ENCODE measurements around the gene SRR. TPM values are rescaled to one million over a fixed set of nuclear protein-coding genes. Genes with fewer than 3 reads are reported as not detected.

SRR gene
- total RNA-seq, 1 donor: 7.5 TPM

DNA sequence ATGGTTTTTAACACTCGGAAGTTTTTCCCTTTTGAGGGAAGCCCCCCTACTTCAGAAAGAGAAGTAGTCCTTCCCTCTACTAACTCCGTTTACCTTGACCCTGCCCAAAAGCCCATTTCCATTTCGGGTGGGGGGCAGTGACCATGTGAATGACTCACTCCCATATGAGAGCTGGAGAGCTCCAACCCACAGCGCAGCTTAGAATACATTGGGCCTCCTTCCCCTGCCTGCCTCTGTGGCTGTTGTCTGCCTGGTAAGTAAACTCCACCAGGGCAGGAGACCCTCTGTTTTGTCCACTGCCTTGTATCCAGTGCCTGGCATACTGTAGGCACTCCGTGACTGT, 34.5 kb downstream of the SRR start:
- peak in 2 of 3 donors; percentile 15 to 24 for DNase-seq (ENCODE audit: low read depth in 2 of 3, low spot score in 2 of 3)

DNA sequence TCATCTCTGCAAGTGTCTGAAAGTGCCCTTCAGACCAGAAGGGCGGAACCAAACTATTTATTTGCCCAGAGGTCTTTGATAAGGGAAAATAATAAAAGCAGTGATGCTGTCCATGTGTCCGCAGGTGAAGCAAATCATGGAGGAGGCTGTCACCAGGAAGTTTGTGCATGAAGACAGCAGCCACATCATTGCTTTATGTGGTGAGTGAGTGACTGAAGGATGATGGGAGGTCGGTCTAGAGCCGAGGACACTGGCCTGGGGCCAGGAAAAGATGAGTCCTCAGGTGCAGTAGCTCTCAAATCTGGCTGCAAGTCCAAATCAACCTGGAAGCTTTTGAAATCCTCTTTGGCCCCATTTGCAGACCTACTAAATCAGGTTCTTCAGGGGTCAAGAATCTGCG, 39.7 kb downstream of the SRR start:
- no peak for DNase-seq (ENCODE audit: low read depth in 2 of 3, low spot score in 2 of 3)

DNA sequence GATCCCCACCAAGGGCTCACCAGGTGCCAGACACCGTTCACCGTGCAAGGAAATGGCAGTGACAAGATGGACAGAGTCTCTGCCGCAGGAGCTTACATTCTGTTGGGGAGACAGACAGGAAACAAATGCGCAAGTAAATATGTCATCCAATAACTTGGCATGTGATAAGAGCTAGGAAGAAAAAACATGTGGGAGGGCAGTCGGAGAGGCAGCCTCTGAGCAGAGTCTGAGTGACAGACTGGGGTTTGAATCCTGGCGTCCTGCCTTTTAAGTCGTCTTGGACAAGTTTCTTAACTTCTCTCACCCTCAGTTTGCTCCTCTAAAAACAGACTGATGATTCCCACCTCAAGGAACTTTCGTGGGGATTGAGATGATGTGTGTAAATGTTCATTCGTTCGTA, 40.8 kb downstream of the SRR start:
- DNase-seq (ENCODE audit: low read depth in 2 of 3, low spot score in 2 of 3): no peak

DNA sequence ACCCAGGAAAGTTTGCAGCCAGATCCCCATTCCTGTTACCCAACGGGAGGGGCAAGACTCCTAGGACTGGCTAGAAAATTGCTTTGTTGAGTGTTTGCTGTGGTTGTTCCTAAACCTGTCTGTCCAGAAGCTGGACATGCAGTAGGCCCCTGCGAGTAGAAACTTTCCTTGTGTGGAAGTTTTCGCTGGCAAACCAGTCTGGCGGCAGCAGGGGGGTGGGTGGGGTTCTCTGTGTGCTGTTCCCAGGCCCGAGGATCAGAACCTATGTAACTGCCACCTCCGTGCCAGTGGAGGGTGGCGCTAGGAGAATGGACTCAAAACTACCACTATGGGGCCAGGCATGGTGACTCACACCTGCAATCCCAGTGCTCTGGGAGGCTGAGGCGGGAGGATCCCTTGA, 42.7 kb downstream of the SRR start:
- DNase-seq (ENCODE audit: low read depth in 2 of 3, low spot score in 2 of 3): no peak

DNA sequence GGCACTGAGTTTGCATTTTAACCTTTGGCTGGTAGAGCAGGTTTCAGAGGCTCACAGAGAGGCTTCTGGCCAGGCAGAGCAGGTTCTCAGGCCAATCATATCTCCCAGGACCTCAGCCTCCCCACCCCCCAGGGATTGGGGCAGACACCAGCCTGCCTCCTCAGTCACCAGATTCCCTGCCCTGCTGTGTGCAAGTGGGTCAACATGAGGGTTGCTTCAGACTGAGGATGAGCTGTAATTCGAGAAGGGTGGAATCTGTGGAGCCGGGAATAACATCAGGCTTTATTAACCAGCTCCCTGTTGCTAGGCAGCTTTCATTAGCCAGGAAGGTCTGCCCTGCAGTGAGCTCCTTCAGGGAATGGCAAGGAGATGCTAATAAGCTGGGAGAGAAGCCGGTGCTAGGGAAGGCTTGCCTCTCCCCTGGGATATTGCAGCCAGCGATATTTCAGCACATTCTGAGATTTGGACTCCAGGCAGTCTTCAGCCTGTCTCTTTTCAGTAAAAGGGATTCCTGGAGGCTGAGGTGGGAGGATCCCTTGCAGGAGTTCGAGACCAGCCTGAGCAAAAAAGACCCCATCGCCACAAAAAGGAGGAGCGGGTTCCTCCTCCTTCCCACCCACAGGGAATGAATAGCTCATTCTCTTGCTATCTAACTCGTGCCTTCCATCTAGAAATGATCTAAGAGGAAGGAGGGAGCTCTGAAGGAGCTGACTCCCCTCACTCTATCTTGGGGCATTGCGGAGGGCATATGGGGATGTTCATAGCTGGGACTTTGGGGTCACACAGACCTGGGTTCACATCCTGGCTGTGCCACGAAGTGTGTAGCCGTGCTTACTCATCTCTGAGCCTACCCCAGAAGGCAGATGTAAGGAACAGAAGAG, 44.3 kb downstream of the SRR start:
- no peak for DNase-seq (ENCODE audit: low read depth in 2 of 3, low spot score in 2 of 3)

DNA sequence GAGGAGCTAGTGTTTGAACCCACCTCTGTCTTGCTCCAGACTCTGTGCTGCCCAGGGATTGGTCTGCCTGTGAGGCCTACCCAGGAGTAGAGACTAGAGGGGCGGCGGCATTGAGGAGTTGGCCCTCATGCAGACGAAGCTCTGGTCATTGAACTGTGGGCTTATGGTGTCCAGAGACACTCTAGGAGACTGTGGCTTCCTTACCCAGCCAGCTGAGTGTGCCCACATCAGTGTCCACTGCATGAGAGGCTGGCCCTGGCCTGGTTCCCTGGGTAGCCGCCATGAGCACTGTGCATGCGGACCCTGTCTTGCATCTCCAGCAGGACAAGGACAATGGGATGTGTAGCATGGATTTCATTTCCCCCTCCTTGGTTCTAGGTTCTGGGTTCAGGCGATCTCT, 47.5 kb downstream of the SRR start:
- DNase-seq (ENCODE audit: low read depth in 2 of 3, low spot score in 2 of 3): no peak

DNA sequence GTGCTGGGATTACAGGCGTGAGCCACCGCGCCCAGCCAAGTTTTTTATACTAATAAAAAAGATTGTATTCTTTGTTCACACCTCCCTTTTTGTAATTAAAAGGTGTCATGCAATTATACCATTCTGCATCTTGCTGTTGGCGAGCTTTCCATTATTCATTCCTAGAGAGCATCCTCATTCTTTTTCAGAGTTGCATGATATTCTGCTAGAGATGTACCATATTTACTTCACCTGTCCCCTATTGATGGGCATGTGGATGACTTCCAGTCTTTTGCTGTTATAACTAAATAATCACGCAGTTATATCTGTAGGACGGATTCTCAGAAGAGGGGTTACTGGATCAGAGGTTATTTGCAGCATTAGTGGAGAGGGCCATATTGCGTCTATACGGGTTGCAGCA, 50.6 kb downstream of the SRR start:
- DNase-seq (ENCODE audit: low read depth in 2 of 3, low spot score in 2 of 3): no peak

DNA sequence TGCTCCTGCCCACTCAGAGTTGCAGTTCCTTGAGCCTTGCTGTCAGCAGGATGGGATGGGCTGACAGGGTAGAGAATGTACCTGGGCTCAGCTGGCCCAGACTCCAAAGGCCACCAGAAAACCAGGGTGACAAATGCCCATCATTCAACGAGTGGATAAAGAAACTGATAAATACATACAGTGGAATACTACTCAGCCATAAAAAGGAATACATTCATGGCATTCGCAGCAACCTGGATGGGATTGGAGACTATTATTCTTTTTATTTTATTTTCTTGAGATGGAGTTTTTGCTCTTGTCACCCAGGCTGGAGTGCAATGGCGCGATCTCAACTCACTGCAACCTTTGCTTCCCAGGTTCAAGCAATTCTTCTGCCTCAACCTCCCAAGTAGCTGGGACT, 53.5 kb downstream of the SRR start:
- DNase-seq (ENCODE audit: low read depth in 2 of 3, low spot score in 2 of 3): no peak

DNA sequence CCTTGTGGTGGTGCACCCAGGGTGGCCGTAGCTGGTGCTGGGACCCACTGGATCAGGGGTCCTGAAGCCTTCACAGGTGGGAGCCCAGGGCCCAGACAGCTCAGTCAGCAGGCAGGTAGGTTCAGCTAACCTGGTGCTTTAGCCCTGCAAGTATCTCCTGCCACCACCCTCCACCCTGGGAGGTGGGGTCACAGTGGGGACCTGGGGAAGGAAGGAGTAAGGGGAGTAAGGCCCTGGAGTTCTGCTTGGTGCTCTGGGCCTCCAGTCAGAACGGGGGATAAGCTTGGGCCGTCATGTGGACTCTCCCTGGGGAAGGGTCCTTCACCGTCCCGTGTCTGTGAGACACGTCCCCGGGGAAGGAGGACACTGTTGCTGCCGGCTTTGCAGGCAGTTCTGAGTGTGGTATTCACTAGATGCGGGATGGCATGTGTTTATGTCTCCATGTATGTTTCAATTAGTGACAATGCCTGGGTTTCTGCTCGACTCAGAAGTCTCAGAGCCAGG, 54.2 kb downstream of the SRR start:
- DNase-seq (ENCODE audit: low read depth in 2 of 3, low spot score in 2 of 3): no peak

DNA sequence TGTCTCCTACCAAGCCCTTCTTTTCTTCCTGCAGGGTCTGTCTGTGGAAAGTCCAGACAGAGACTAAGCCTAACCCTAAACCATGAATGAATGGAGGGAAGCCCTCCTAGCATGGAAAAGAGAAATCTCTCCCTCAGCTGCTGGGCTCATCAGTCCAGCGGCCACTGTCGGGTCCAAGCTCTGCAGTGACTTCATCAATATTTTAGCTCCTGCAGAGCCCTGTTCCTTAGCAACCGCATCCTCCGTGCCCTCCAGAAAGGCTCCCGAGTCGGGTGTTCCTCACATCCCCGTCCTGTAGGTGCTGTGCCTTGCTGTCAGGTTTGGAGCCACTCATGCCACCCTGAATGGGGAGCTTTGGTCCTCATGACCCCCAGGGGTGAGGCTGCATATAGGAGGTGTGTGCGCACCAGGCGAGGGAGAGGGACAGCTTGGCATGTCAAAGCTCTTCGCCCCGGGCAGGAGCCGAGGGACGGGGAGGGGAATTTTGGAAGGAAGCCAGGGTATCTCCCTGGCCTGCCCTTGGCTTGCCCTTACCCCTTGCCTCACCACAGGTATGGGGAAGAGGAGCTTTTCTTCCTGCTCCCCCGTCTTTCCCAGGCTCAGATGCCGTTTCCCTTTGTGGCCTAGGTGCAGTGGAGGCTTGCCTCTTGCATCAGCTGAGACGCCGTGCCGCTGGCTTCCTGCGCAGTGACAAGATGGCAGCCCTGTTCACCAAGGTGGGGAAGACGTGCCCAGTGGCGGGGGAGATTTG, 57.4 kb downstream of the SRR start:
- no peak for DNase-seq (ENCODE audit: low read depth in 2 of 3, low spot score in 2 of 3)

DNA sequence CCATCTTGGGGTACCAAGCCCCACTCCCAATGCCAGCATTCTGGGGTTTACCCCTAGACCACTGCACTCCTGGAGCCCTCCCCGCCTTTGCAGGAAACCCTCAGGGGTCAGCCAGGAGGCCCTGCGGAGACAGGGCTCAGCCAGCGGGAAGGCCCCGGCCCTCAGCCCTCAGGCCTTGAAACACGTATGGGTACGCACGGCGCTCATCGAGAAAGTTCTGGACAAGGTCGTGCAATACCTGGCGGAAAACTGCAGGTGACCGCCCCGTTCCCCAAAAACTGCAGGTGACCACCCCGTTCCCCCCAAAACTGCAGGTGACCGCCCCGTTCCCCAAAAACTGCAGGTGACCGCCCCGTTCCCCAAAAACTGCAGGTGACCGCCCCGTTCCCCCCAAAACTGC, 58.3 kb downstream of the SRR start:
- no peak for DNase-seq (ENCODE audit: low read depth in 2 of 3, low spot score in 2 of 3)

DNA sequence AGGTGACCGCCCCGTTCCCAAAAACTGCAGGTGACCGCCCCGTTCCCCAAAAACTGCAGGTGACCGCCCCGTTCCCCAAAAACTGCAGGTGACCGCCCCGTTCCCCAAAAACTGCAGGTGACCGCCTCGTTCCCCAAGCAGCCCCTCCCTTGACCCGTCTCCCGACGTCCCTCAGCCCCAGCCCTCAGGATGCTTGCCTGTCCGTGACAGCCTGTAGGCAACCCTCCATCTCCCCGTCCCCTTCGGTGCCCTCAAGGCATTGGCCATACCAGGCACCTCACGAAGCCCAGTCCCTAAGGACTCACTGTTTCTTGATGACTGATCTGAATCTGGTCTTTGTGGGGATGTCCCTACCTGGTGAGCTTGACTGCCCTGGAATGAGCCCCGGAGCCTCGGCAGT, 58.7 kb downstream of the SRR start:
- no peak for DNase-seq (ENCODE audit: low read depth in 2 of 3, low spot score in 2 of 3)

DNA sequence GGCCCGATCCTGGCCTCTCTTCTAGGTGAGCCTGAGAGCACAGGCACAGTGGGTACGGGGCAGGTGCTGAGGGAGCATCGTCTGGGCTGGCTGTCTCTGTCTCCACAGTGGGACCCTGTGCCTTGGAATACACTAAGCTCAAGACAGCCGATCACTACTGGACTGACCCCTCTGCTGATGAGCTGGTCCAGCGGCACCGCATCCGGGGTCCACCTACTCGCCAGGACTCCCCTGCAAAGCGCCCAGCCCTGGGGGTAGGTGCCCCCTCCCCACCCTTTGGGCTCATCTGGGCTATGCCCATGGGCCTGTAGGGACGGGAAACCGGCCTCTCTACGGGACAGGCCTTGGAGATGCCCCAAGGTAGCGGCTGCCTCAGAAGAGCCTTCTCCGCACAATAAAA, 59.1 kb downstream of the SRR start:
- DNase-seq (ENCODE audit: low read depth in 2 of 3, low spot score in 2 of 3): no peak

DNA sequence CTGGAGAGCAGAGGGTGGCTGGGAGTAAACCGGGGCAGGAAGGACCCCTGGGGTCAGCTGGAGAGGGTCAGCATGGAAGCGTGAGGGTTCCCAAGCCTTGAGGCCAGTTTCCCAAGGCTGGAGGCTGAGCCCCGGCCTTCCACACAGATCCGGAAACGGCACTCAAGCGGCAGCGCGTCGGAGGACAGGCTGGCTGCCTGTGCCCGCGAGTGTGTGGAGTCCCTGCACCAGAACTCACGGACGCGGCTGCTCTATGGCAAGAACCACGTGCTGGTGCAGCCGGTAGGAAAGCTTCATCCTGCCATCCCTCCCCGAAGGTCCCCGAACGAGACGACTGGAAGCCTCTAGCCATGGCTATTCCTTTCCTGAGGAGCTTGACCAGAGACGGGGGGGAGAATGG, 59.6 kb downstream of the SRR start:
- no peak for DNase-seq (ENCODE audit: low read depth in 2 of 3, low spot score in 2 of 3)

DNA sequence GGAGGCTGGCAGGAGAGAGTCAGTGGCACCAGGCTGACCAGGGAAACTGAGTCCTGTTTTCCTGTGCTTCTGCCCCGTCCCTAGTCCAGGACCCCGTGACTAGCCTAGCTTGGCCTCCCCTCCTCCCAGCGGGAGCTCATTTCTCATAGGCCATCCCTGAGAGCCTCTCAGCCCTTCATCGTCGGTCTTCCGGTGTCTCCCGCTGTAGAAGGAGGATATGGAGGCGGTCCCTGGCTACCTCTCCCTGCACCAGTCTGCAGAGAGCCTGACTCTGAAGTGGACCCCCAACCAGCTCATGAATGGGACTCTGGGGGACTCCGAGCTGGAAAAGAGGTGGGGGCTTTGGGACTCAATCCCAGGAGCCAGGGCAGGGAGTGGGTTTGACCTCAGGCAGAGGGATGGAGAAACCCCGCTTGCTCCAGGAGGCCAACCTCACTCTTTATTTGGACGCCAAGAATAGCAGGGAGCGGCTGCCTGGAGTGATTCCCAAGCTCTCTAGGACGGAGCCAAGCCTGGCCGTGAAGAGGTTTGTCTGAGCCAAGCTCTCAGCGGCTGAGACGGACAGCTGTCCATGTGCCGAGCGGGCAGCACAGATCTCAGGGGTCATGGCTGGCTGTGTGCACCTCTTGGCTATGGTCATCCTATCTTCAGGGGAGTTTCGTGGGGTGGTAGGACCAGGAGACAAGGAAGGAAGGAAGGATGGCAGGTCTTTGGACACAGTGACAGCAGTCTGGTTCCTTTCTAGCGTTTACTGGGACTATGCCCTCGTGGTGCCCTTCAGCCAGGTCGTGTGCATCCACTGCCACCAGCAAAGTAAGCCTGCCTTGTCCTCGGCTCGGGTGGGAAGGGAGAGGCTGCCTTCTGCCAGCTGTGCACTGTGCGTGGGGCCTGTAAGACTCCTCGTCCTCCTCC, 60.4 kb downstream of the SRR start:
- no peak for DNase-seq (ENCODE audit: low read depth in 2 of 3, low spot score in 2 of 3)

DNA sequence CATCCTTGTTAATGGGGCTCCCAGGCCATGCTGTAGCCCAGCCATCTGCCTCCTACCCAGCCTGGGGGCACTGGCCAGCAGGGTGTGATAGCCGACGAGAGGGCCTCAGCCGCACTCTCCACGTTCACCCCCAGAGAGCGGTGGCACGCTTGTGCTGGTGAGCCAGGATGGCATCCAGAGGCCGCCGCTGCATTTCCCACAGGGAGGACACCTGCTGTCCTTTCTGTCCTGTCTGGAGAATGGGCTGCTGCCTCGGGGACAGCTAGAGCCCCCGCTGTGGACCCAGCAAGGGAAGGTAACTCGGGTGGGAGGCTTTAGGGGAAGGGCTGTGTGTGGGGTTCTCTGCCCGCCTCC, 61.0 kb downstream of the SRR start:
- no peak for DNase-seq (ENCODE audit: low read depth in 2 of 3, low spot score in 2 of 3)

DNA sequence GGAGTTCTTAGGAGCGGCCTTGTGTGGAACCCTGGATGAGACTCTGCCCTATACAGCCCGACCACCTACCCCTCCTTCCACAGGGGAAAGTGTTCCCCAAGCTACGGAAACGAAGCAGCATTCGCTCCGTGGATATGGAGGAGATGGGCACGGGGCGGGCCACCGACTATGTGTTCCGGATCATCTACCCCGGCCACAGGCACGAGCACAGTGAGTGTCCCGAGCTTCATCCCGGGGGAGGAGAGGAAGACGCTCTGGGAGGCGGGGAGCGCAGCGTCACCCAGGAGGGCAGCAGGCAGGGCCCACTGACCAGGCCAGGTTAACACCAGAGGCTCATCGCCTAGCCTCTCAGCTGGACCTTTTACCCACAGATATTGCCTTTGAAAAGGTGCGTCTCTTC, 61.4 kb downstream of the SRR start:
- DNase-seq (ENCODE audit: low read depth in 2 of 3, low spot score in 2 of 3): no peak

DNA sequence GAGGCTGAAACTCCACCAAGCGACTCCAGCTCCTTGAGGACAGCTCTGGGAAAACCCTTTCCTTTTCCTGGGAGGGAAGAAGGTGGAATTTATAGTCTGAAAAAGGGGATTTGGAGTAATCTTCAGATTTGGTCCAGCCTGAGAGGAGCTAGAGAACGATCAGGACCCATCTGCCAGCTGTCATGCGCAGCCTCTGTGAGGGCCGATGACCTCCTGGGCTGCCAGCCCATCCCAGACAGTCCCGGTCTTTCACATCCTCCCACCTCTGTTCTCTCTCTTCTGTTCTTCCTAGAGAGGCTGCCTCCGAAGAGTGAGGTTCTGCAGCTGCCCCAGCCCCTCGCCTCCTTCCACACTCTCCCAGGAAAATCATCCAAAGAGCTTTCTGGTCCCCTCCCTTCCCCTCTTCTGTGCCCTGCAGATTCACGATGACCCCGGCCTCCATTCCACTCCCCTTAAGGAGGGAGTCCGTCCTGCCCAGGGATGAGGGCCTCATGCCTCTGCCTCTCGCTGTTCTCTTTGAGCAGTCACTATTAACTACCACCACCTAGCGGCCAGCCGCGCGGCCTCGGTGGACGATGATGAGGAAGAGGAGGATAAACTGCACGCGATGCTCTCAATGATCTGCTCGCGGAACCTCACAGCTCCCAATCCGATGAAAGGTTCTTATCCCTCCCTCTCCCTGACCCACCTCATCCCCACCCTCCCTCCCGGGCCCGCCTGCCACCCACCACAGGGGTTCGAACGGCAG, 63.2 kb downstream of the SRR start:
- no peak for DNase-seq (ENCODE audit: low read depth in 2 of 3, low spot score in 2 of 3)

DNA sequence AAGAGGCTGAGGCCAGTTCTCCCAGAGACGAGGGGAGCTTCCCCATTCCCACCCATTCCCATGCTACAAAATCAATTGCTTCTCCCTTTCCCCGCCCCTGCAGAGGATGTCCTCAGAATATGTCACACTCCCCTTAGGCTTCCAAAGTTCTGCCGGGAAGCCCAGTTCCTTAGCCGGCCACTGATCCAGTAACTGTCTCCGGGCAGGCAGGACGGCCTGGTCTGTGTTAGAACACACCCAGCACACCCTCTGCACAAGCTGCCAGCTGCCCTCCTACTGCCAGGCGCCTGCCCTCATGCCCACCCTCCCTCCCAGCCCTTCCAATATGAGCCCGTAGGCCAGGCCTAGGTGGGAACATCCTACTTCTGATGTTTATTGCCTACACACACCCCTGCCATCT, 64.6 kb downstream of the SRR start:
- DNase-seq (ENCODE audit: low read depth in 2 of 3, low spot score in 2 of 3): no peak

DNA sequence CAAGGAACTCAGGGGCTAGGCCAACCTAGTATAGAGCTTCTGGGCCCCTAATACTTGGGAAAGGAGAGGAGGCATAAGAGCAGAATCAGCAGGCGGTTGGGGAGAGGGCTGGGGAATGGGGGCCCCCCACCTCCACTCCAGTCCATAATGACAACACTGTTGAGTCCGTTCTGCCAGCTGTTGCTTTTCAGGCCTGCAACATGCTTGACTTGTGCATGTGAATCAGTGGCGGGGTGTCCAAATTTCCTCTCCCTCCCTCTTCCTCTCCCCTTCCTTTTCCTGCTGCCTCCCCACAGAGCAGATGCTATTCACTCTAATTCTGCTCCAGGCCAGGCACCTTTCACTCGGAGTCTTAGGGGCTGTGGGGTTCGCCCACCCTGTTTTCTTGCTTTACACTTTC, 65.3 kb downstream of the SRR start:
- DNase-seq (ENCODE audit: low read depth in 2 of 3, low spot score in 2 of 3): no peak
